K562 (cell line): ENCODE results near the gene FASTKD3.

Experiments
- CTCF ChIP-seq, 3 experiments: IDR thresholded peaks in 2 of 3; conservative IDR thresholded peaks in 1 of 3; 2 replicates each; pipeline ENCODE4 v1.5.1; 2011 to 2012; ENCODE audit warnings: low read length in 3 of 3, mild to moderate bottlenecking in 3 of 3, control low read depth in 2 of 3, improper control_type of control experiment in 1 of 3, inconsistent platforms in 1 of 3, low read depth in 1 of 3, mixed read lengths in 1 of 3, moderate library complexity in 1 of 3; ENCODE audit not compliant: insufficient read depth in 2 of 3
- MAX ChIP-seq: sonication (generic); formaldehyde crosslinking; IDR thresholded peaks from 2 replicates; pipeline ENCODE4 v1.9.0; 2022; ENCODE audit warnings: mild to moderate bottlenecking, missing genetic modification reagents
- SMC3 ChIP-seq: conservative IDR thresholded peaks from 2 replicates; pipeline ENCODE4 v1.6.1; 2011; ENCODE audit warnings: low read depth, low read length, improper control_type of control experiment; ENCODE audit not compliant: insufficient read depth
- UBTF ChIP-seq, 2 experiments: IDR thresholded peaks; 2 replicates each; pipeline ENCODE4 v1.6.1; 2012; ENCODE audit warnings: improper control_type of control experiment in 2 of 2, low read depth in 2 of 2, low read length in 2 of 2, borderline replicate concordance in 1 of 2
- ZNF347 ChIP-seq: fragments of 450-650 bp; formaldehyde crosslinking; IDR thresholded peaks from 2 replicates; pipeline ENCODE4 v1.4.0; 2020; ENCODE audit warnings: low read depth, mild to moderate bottlenecking, moderate library complexity
- TF ChIP-seq, protein P1 (sequence below), 2 experiments: fragments of 450-650 bp in 1 of 2; sonication (generic) in 1 of 2; formaldehyde crosslinking; conservative IDR thresholded peaks; 2 replicates each; pipeline versions ENCODE4 v1.4.0 to v1.8.1; 2020 to 2022; ENCODE audit warnings: mild to moderate bottlenecking in 1 of 2, missing genetic modification reagents in 1 of 2
- TF ChIP-seq, protein P2 (sequence below), 2 experiments: IDR thresholded peaks; 2 replicates each; pipeline ENCODE4 v1.6.1; 2011; ENCODE audit warnings: borderline replicate concordance in 1 of 2, control low read depth in 1 of 2, low read depth in 1 of 2, low read length in 1 of 2, mild to moderate bottlenecking in 1 of 2, mixed read lengths in 1 of 2, moderate library complexity in 1 of 2; ENCODE audit not compliant: insufficient read depth in 1 of 2, insufficient read length in 1 of 2, poor library complexity in 1 of 2, severe bottlenecking in 1 of 2; ENCODE audit errors: extremely low read depth in 1 of 2

- no peak for TF ChIP-seq UBTF (IDR thresholded peaks at IDR 0.05; ENCODE audit: borderline replicate concordance in 1 of 2, low read depth in 2 of 2, low read length in 2 of 2)
- no peak for TF ChIP-seq ZNF347 (CRISPR knock-in tag)
- no peak for TF ChIP-seq MAX (CRISPR knock-in tag)
- TF ChIP-seq, protein P1, sequence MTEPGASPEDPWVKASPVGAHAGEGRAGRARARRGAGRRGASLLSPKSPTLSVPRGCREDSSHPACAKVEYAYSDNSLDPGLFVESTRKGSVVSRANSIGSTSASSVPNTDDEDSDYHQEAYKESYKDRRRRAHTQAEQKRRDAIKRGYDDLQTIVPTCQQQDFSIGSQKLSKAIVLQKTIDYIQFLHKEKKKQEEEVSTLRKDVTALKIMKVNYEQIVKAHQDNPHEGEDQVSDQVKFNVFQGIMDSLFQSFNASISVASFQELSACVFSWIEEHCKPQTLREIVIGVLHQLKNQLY (CRISPR knock-in tag; conservative IDR thresholded peaks at IDR 0.05) = no peak
- no peak for TF ChIP-seq CTCF (IDR thresholded peaks at IDR 0.05 in 2 of 3, conservative IDR thresholded peaks at IDR 0.05 in 1 of 3; ENCODE audit: insufficient read depth in 2 of 3, low read depth in 1 of 3, low read length in 3 of 3)
- TF ChIP-seq, protein P2, sequence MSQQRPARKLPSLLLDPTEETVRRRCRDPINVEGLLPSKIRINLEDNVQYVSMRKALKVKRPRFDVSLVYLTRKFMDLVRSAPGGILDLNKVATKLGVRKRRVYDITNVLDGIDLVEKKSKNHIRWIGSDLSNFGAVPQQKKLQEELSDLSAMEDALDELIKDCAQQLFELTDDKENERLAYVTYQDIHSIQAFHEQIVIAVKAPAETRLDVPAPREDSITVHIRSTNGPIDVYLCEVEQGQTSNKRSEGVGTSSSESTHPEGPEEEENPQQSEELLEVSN (IDR thresholded peaks at IDR 0.05; ENCODE audit: borderline replicate concordance in 1 of 2, extremely low read depth in 1 of 2, insufficient read depth in 1 of 2, insufficient read length in 1 of 2, low read depth in 1 of 2, low read length in 1 of 2, poor library complexity in 1 of 2, severe bottlenecking in 1 of 2) = no peak
- no peak for TF ChIP-seq SMC3
These were observed 57.1 kb downstream of the FASTKD3 start for GRCh38 chr5:7811715-7812114.
